Measurements from ENCODE around the gene PGBD2.

DNA sequence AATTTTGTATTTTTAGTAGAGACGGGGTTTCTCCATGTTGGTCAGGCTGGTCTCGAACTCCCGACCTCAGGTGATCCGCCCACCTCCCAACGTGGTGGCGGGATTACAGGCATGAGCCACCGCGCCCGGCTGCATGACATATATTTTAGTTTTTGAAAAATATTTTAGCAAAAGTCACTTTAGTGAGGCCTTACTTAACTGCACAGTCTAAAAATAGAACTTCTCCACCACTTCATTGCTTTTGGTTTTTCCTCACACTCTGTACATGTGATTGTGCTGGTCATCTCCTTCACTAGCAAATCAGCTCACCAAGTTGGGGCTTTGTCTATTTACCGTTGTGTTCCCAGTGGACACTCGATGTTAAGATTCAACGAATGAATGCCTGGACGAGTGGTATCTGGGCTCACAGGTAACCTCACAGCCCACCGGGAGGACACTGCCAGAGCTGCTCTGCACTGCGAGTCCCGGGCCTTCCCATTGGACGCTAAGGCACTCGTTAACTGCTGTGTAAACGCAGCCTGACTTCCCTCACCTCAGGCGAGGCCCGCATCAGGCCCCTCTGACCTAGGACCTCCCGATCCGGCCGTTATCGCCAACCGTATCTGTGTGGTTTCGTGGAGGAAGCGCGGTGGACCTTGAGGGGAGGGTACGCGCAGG, 33.2 kb upstream of the PGBD2 start:
- TF ChIP-seq, protein P1, sequence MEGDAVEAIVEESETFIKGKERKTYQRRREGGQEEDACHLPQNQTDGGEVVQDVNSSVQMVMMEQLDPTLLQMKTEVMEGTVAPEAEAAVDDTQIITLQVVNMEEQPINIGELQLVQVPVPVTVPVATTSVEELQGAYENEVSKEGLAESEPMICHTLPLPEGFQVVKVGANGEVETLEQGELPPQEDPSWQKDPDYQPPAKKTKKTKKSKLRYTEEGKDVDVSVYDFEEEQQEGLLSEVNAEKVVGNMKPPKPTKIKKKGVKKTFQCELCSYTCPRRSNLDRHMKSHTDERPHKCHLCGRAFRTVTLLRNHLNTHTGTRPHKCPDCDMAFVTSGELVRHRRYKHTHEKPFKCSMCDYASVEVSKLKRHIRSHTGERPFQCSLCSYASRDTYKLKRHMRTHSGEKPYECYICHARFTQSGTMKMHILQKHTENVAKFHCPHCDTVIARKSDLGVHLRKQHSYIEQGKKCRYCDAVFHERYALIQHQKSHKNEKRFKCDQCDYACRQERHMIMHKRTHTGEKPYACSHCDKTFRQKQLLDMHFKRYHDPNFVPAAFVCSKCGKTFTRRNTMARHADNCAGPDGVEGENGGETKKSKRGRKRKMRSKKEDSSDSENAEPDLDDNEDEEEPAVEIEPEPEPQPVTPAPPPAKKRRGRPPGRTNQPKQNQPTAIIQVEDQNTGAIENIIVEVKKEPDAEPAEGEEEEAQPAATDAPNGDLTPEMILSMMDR (IDR thresholded peaks at IDR 0.05) = no peak
- TF ChIP-seq CBFB (CRISPR knock-in tag; IDR thresholded peaks at IDR 0.05; ENCODE audit: low read depth) (no peak), ZNF512 (CRISPR knock-in tag; IDR thresholded peaks at IDR 0.05; ENCODE audit: borderline replicate concordance) (no peak), TEAD4 (CRISPR knock-in tag; IDR thresholded peaks at IDR 0.05) (no peak), NR3C1 (CRISPR knock-in tag; conservative IDR thresholded peaks at IDR 0.05; ENCODE audit: low read depth) (no peak), ZNF671 (CRISPR knock-in tag; IDR thresholded peaks at IDR 0.05) (no peak), SP1 (CRISPR knock-in tag; conservative IDR thresholded peaks at IDR 0.05) (no peak), ZNF263 (CRISPR knock-in tag; IDR thresholded peaks at IDR 0.05; ENCODE audit: low read depth) (no peak)
- TF ChIP-seq, protein P2, sequence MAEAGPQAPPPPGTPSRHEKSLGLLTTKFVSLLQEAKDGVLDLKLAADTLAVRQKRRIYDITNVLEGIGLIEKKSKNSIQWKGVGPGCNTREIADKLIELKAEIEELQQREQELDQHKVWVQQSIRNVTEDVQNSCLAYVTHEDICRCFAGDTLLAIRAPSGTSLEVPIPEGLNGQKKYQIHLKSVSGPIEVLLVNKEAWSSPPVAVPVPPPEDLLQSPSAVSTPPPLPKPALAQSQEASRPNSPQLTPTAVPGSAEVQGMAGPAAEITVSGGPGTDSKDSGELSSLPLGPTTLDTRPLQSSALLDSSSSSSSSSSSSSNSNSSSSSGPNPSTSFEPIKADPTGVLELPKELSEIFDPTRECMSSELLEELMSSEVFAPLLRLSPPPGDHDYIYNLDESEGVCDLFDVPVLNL (CRISPR knock-in tag; IDR thresholded peaks at IDR 0.05; ENCODE audit: borderline replicate concordance, low read depth) = no peak
- TF ChIP-seq, protein P3, sequence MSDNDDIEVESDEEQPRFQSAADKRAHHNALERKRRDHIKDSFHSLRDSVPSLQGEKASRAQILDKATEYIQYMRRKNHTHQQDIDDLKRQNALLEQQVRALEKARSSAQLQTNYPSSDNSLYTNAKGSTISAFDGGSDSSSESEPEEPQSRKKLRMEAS (CRISPR knock-in tag; IDR thresholded peaks at IDR 0.05) = peak; percentile 59
